ENCODE results near the gene BAZ2B. TPM values are rescaled to one million over a fixed set of nuclear protein-coding genes. Genes with fewer than 3 reads are reported as not detected.

Gene BAZ2B
- total and polyA plus RNA-seq, 9 of the 15 experiments (the other 6 are each of a cell fraction or from before 2014, with no cell fraction given) = 7.5 to 38.6 (median 19.8) TPM

GRCh38 chr2:159285929-159286708 is 330.2 kb downstream of the BAZ2B start, which contains the start of gene WDSUB1 (continued):
- TF ChIP-seq CHD2 (IDR thresholded peaks at IDR 0.05; ENCODE audit: low read depth, low read length) = no peak
- no peak for TF ChIP-seq ETV6 (IDR thresholded peaks at IDR 0.05; ENCODE audit: borderline replicate concordance in 1 of 2, low read depth in 2 of 2, low read length in 1 of 2)
- TF ChIP-seq ETV6 (CRISPR knock-in tag; IDR thresholded peaks at IDR 0.05; ENCODE audit: borderline replicate concordance) = no peak
- no peak for TF ChIP-seq ZNF3 (CRISPR knock-in tag; IDR thresholded peaks at IDR 0.05)
- TF ChIP-seq, protein P1, sequence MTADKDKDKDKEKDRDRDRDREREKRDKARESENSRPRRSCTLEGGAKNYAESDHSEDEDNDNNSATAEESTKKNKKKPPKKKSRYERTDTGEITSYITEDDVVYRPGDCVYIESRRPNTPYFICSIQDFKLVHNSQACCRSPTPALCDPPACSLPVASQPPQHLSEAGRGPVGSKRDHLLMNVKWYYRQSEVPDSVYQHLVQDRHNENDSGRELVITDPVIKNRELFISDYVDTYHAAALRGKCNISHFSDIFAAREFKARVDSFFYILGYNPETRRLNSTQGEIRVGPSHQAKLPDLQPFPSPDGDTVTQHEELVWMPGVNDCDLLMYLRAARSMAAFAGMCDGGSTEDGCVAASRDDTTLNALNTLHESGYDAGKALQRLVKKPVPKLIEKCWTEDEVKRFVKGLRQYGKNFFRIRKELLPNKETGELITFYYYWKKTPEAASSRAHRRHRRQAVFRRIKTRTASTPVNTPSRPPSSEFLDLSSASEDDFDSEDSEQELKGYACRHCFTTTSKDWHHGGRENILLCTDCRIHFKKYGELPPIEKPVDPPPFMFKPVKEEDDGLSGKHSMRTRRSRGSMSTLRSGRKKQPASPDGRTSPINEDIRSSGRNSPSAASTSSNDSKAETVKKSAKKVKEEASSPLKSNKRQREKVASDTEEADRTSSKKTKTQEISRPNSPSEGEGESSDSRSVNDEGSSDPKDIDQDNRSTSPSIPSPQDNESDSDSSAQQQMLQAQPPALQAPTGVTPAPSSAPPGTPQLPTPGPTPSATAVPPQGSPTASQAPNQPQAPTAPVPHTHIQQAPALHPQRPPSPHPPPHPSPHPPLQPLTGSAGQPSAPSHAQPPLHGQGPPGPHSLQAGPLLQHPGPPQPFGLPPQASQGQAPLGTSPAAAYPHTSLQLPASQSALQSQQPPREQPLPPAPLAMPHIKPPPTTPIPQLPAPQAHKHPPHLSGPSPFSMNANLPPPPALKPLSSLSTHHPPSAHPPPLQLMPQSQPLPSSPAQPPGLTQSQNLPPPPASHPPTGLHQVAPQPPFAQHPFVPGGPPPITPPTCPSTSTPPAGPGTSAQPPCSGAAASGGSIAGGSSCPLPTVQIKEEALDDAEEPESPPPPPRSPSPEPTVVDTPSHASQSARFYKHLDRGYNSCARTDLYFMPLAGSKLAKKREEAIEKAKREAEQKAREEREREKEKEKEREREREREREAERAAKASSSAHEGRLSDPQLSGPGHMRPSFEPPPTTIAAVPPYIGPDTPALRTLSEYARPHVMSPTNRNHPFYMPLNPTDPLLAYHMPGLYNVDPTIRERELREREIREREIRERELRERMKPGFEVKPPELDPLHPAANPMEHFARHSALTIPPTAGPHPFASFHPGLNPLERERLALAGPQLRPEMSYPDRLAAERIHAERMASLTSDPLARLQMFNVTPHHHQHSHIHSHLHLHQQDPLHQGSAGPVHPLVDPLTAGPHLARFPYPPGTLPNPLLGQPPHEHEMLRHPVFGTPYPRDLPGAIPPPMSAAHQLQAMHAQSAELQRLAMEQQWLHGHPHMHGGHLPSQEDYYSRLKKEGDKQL (CRISPR knock-in tag; IDR thresholded peaks at IDR 0.05; ENCODE audit: borderline replicate concordance) = no peak
- no peak for TF ChIP-seq HMGN3 (IDR thresholded peaks at IDR 0.05; ENCODE audit: borderline replicate concordance, extremely low read depth, insufficient read length, low read depth, low read length)
- TF ChIP-seq ATF1 (CRISPR knock-in tag; IDR thresholded peaks at IDR 0.05) = no peak
- no peak for TF ChIP-seq ATF1 (tag; IDR thresholded peaks at IDR 0.05)
- no peak for TF ChIP-seq FOS (IDR thresholded peaks at IDR 0.05; ENCODE audit: extremely low read depth, insufficient read length)
- no peak for TF ChIP-seq HNRNPLL (IDR thresholded peaks at IDR 0.05; ENCODE audit: low read depth, low read length, poor library complexity, severe bottlenecking)
- TF ChIP-seq, protein P2, sequence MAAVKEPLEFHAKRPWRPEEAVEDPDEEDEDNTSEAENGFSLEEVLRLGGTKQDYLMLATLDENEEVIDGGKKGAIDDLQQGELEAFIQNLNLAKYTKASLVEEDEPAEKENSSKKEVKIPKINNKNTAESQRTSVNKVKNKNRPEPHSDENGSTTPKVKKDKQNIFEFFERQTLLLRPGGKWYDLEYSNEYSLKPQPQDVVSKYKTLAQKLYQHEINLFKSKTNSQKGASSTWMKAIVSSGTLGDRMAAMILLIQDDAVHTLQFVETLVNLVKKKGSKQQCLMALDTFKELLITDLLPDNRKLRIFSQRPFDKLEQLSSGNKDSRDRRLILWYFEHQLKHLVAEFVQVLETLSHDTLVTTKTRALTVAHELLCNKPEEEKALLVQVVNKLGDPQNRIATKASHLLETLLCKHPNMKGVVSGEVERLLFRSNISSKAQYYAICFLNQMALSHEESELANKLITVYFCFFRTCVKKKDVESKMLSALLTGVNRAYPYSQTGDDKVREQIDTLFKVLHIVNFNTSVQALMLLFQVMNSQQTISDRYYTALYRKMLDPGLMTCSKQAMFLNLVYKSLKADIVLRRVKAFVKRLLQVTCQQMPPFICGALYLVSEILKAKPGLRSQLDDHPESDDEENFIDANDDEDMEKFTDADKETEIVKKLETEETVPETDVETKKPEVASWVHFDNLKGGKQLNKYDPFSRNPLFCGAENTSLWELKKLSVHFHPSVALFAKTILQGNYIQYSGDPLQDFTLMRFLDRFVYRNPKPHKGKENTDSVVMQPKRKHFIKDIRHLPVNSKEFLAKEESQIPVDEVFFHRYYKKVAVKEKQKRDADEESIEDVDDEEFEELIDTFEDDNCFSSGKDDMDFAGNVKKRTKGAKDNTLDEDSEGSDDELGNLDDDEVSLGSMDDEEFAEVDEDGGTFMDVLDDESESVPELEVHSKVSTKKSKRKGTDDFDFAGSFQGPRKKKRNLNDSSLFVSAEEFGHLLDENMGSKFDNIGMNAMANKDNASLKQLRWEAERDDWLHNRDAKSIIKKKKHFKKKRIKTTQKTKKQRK (IDR thresholded peaks at IDR 0.05; ENCODE audit: borderline replicate concordance, low read depth, low read length) = no peak
- peak; percentile 68 for TF ChIP-seq ELF1 (tag; IDR thresholded peaks at IDR 0.05)
- TF ChIP-seq CBX3 (IDR thresholded peaks at IDR 0.05; ENCODE audit: borderline replicate concordance in 1 of 2, low read length in 2 of 2) = no peak
- no peak for TF ChIP-seq KAT8 (IDR thresholded peaks at IDR 0.05; ENCODE audit: low read depth)
- no peak for TF ChIP-seq ZNF384 (IDR thresholded peaks at IDR 0.05; ENCODE audit: low read depth, low read length)
- no peak for TF ChIP-seq MBD1 (CRISPR knock-in tag; IDR thresholded peaks at IDR 0.05)
- no peak for TF ChIP-seq HOXB6 (CRISPR knock-in tag; IDR thresholded peaks at IDR 0.05; ENCODE audit: borderline replicate concordance)
- TF ChIP-seq TAF7 (tag; IDR thresholded peaks at IDR 0.05) = no peak

All from K562 (cell line).